WTC11 (cell line): ENCODE measurements around the gene TEX36.

Source experiments
- CTCF ChIP-seq: fragments of 200-600 bp; IDR thresholded peaks from 2 replicates; pipeline ENCODE4 v1.8.0; 2022; ENCODE audit warnings: antibody characterized with exemption
- IRF2 ChIP-seq: sonication (generic); formaldehyde crosslinking; IDR thresholded peaks from 2 replicates; pipeline ENCODE4 v1.8.0; 2022; ENCODE audit warnings: low read depth, missing genetic modification reagents, borderline replicate concordance
- JUN ChIP-seq: sonication (generic); formaldehyde crosslinking; IDR thresholded peaks from 2 replicates; pipeline ENCODE4 v1.8.0; 2023; ENCODE audit warnings: mild to moderate bottlenecking, missing genetic modification reagents
- TF ChIP-seq, protein P1 (sequence below): sonication (generic); formaldehyde crosslinking; IDR thresholded peaks from 2 replicates; pipeline ENCODE4 v1.8.0; 2022; ENCODE audit warnings: mild to moderate bottlenecking, missing genetic modification reagents

DNA sequence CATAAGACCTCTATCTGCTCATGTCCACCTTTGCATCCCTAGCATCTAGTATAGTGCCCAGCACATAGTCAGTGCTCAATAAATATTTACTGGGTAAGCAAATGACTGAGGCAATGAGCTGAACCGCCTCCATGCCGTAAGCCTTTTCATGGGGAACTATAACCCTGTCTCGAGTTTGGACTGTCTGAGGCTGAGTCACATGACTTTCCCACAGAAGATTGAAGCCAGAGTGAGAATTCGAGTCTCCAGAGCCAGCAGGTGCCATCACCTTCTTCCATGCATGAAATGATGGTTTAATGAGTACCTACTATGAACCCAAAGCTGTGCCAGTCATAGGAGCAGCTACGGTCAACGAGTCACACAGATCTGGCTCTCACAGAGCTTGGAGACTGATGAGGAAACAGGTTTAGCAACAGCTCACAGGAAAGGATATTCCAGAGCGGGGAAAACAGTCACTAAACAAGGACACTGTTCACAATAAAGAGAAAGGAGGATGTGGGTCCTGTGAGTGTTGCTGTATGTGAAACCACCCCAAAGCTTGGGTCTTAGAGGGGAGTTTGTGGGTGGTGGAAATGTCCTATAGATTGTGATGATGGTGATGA lies 75.2 kb downstream of the TEX36 start:
- no peak for TF ChIP-seq CTCF
- TF ChIP-seq, protein P1, sequence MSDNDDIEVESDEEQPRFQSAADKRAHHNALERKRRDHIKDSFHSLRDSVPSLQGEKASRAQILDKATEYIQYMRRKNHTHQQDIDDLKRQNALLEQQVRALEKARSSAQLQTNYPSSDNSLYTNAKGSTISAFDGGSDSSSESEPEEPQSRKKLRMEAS (CRISPR knock-in tag) = no peak
- TF ChIP-seq IRF2 = no peak
- no peak for TF ChIP-seq JUN (CRISPR knock-in tag)
